Activated CD8-positive, alpha-beta memory T cell treated with anti-CD3 and anti-CD28 coated beads, Interleukin-2, amount 50 U/mL, for 1 hour (primary cell): ENCODE data around the gene CLEC2L.
"Not testable (repeated sequence)": the region's sequence is repeated elsewhere in the genome, so short reads cannot be mapped to it uniquely, and the experiment has no call there.

Source experiments
- DNase-seq: peaks from one replicate; pipeline ENCODE4 v3.0.0-alpha.2; 2020; ENCODE audit errors: extremely low read depth

The CLEC2L gene

GRCh38 chr7:139523968-139524815 lies 707 bp downstream of the CLEC2L start:
- no peak for DNase-seq

- DNase-seq, result no peak
Measured at GRCh38 chr7:139525239-139525638, 1.8 kb downstream of the CLEC2L start.

- DNase-seq, result no peak
Measured at GRCh38 chr7:139525750-139526149, 2.3 kb downstream of the CLEC2L start.

- DNase-seq, result no peak
Measured at GRCh38 chr7:139526578-139527544, 3.4 kb downstream of the CLEC2L start.

- DNase-seq, result no peak
Measured at GRCh38 chr7:139531094-139531493, 7.6 kb downstream of the CLEC2L start.

- DNase-seq, result no peak
Measured at GRCh38 chr7:139532636-139533155, 9.2 kb downstream of the CLEC2L start.

- DNase-seq, result no peak
Measured at GRCh38 chr7:139534096-139534495, 10.6 kb downstream of the CLEC2L start.

GRCh38 chr7:139534966-139535651 lies 11.6 kb downstream of the CLEC2L start:
- DNase-seq, result no peak

GRCh38 chr7:139536152-139536551 lies 12.7 kb downstream of the CLEC2L start:
- no peak for DNase-seq

- no peak for DNase-seq
Measured at GRCh38 chr7:139538881-139539635, 15.6 kb downstream of the CLEC2L start.

- no peak for DNase-seq
Measured at GRCh38 chr7:139540203-139540602, 16.7 kb downstream of the CLEC2L start.

GRCh38 chr7:139541600-139542307 lies 18.3 kb downstream of the CLEC2L start:
- DNase-seq, result no peak

GRCh38 chr7:139542308-139543151 lies 19.0 kb downstream of the CLEC2L start:
- no peak for DNase-seq

GRCh38 chr7:139543801-139544603 lies 20.5 kb downstream of the CLEC2L start:
- no peak for DNase-seq

- DNase-seq, result no peak
Measured at GRCh38 chr7:139544645-139545044, 21.2 kb downstream of the CLEC2L start.

GRCh38 chr7:139548302-139549028 lies 25.0 kb downstream of the CLEC2L start:
- no peak for DNase-seq

GRCh38 chr7:139553991-139554700 lies 30.7 kb downstream of the CLEC2L start:
- not testable (repeated sequence) for DNase-seq
